Fibroblast of lung (primary cell): ENCODE data around the gene NCOA1.

Source experiments
- CTCF ChIP-seq, 2 donors: IDR thresholded peaks in 1 of 2; conservative IDR thresholded peaks in 1 of 2; 1 replicate in 1 of 2; 2 replicates in 1 of 2; pipeline ENCODE4 v1.5.1; 2011 to 2012; ENCODE audit warnings: low read length in 2 of 2, control low read depth in 1 of 2, inconsistent platforms in 1 of 2, low read depth in 1 of 2, mild to moderate bottlenecking in 1 of 2
- EZH2 ChIP-seq: IDR thresholded peaks from 2 replicates; pipeline ENCODE4 v1.5.1; 2012; ENCODE audit warnings: low read length, control low read depth, mild to moderate bottlenecking; ENCODE audit errors: missing control alignments

- TF ChIP-seq CTCF (conservative IDR thresholded peaks at IDR 0.05 in 1 of 2, IDR thresholded peaks at IDR 0.05 in 1 of 2; ENCODE audit: low read depth in 1 of 2, low read length in 2 of 2), result no peak
- TF ChIP-seq EZH2, result no peak
Measured at GRCh38 chr2:24570225-24570624, 79.2 kb downstream of the NCOA1 start.
